Endothelial cell of umbilical vein (primary cell): Measurements from ENCODE around the gene RIPOR3. TPM values are rescaled to one million over a fixed set of nuclear protein-coding genes. Genes with fewer than 3 reads are reported as not detected.

Experiments
- BruUV-seq: library from RNA; stranded (reverse); fragments of 400-500 nt; replicated peaks from 2 replicates; lab custom pipeline; 2021; lab: Mats Ljungman, UMichigan
- CTCF ChIA-PET: fragments of 300-600, 350-600 bp; sonication (Branson Sonifier 250); formaldehyde crosslinking; loops from one replicate; lab custom pipeline; 2021; ENCODE audit warnings: antibody characterized with exemption, inconsistent platforms; lab: Charles Lee
- POLR2A ChIA-PET: fragments of 300-600, 350-600 bp; sonication (Branson Sonifier 250); formaldehyde crosslinking; loops from one replicate; lab custom pipeline; 2021; ENCODE audit warnings: antibody characterized with exemption, inconsistent platforms; lab: Charles Lee
- DNase-seq: peaks from one replicate; pipeline ENCODE4 v3.0.0-alpha.2; 2011; ENCODE audit warnings: low read depth, low spot score
- FAIRE-seq: peaks from 2 replicates; lab custom pipeline; 2011; peaks lifted over from hg19 to GRCh38; lab: Jason Lieb, UNC
- H2AFZ ChIP-seq: 2 replicates; pipeline ENCODE4 v1.6.0; 2012; ENCODE audit warnings: low read depth, low read length, control low read depth, inconsistent platforms
- H3K27ac ChIP-seq: 2 replicates; pipeline ENCODE4 v1.5.1; 2011; ENCODE audit warnings: low read depth, mild to moderate bottlenecking, control low read depth, low read length, moderate library complexity; ENCODE audit not compliant: insufficient read depth
- H3K27me3 ChIP-seq, 2 experiments: 2 replicates each; pipeline versions ENCODE4 v1.6.0 to v1.6.1; 2011; ENCODE audit warnings: low read length in 2 of 2, mixed read lengths in 1 of 2; ENCODE audit not compliant: control insufficient read depth in 2 of 2, insufficient read depth in 2 of 2
- H3K36me3 ChIP-seq, 2 experiments: 2 replicates in 1 of 2; 3 replicates in 1 of 2; pipeline ENCODE4 v1.5.1; 2011; ENCODE audit warnings: low read length in 2 of 2, mild to moderate bottlenecking in 1 of 2, moderate library complexity in 1 of 2; ENCODE audit not compliant: control insufficient read depth in 2 of 2, insufficient read depth in 2 of 2; ENCODE audit errors: extremely low read depth in 1 of 2
- H3K4me1 ChIP-seq: 3 replicates; pipeline ENCODE4 v1.5.1; 2011; ENCODE audit warnings: mild to moderate bottlenecking, low read length; ENCODE audit not compliant: control insufficient read depth, insufficient read depth; ENCODE audit errors: extremely low read depth
- H3K4me2 ChIP-seq: 2 replicates; pipeline ENCODE4 v1.6.1; 2011; ENCODE audit warnings: low read length, control low read depth, mixed read lengths; ENCODE audit not compliant: insufficient read depth
- H3K4me3 ChIP-seq, 3 experiments: fragments of 200-600 bp in 1 of 3; sonication (generic), shearing (Covaris generic) in 1 of 3; replicated peaks in 1 of 3; 2 replicates each; pipeline ENCODE4 v1.5.1; 2011 to 2016; ENCODE audit warnings: control low read depth in 3 of 3, low read length in 3 of 3, mild to moderate bottlenecking in 2 of 3, inconsistent platforms in 1 of 3, low read depth in 1 of 3, moderate library complexity in 1 of 3; ENCODE audit not compliant: insufficient read depth in 1 of 3
- H3K79me2 ChIP-seq: 2 replicates; pipeline ENCODE4 v1.6.0; 2012; ENCODE audit warnings: low read length, inconsistent platforms; ENCODE audit not compliant: control insufficient read depth, insufficient read depth
- H3K9ac ChIP-seq: replicated peaks from 2 replicates; pipeline ENCODE3; 2011; ENCODE audit warnings: low read length, control low read depth; ENCODE audit not compliant: insufficient read depth; ENCODE audit errors: extremely low read depth
- H3K9me1 ChIP-seq: replicated peaks from 3 replicates; pipeline ENCODE4 v1.6.0; 2011; ENCODE audit warnings: mild to moderate bottlenecking, low read length; ENCODE audit not compliant: control insufficient read depth, insufficient read depth; ENCODE audit errors: extremely low read depth
- H3K9me3 ChIP-seq: replicated peaks from 2 replicates; pipeline ENCODE4 v1.5.1; 2012; ENCODE audit warnings: low read length, inconsistent platforms; ENCODE audit not compliant: control insufficient read depth, insufficient read depth
- H4K20me1 ChIP-seq: replicated peaks from 2 replicates; pipeline ENCODE3; 2011; ENCODE audit warnings: mild to moderate bottlenecking, low read length; ENCODE audit not compliant: control insufficient read depth, insufficient read depth; ENCODE audit errors: extremely low read depth
- CTCF ChIP-seq, 2 donors: IDR thresholded peaks; 1 replicate in 1 of 2; 2 replicates in 1 of 2; pipeline ENCODE4 v1.5.1; 2011; ENCODE audit warnings: low read length in 2 of 2, mild to moderate bottlenecking in 2 of 2, moderate library complexity in 2 of 2, control low read depth in 1 of 2, inconsistent platforms in 1 of 2, low read depth in 1 of 2; ENCODE audit not compliant: insufficient read depth in 1 of 2; ENCODE audit errors: extremely low read depth in 1 of 2
- EZH2 ChIP-seq: IDR thresholded peaks from 2 replicates; pipeline ENCODE4 v1.6.1; 2012; ENCODE audit warnings: borderline replicate concordance, low read depth, mild to moderate bottlenecking, moderate library complexity, low read length, inconsistent platforms; ENCODE audit not compliant: severe bottlenecking
- FOS ChIP-seq: IDR thresholded peaks from 2 replicates; pipeline ENCODE4 v1.6.1; 2011; ENCODE audit warnings: mild to moderate bottlenecking, low read length, moderate library complexity, borderline replicate concordance; ENCODE audit not compliant: insufficient read depth
- GATA2 ChIP-seq: IDR thresholded peaks from 2 replicates; pipeline ENCODE4 v1.7.0; 2011; ENCODE audit warnings: low read depth, mild to moderate bottlenecking, moderate library complexity, mixed read lengths, low read length; ENCODE audit not compliant: insufficient read length, insufficient read depth
- JUN ChIP-seq: IDR thresholded peaks from 2 replicates; pipeline ENCODE4 v1.6.1; 2011; ENCODE audit warnings: borderline replicate concordance, low read depth; ENCODE audit not compliant: insufficient read length, insufficient read depth
- MAX ChIP-seq: IDR thresholded peaks from 2 replicates; pipeline ENCODE4 v1.6.1; 2011; ENCODE audit not compliant: insufficient read depth, insufficient read length
- MYC ChIP-seq: IDR thresholded peaks from one replicate; pipeline ENCODE4 v1.6.1; 2011; ENCODE audit warnings: mild to moderate bottlenecking, low read depth, low read length
- POLR2A ChIP-seq: IDR thresholded peaks from 2 replicates; pipeline ENCODE4 v1.6.1; 2012; ENCODE audit warnings: low read depth, mild to moderate bottlenecking, control low read depth, low read length
- POLR2AphosphoS5 ChIP-seq: IDR thresholded peaks from 2 replicates; pipeline ENCODE4 v1.6.1; 2012; ENCODE audit warnings: low read depth, mild to moderate bottlenecking, control low read depth, low read length, moderate library complexity; ENCODE audit not compliant: insufficient read depth
- dilution Hi-C: fragments of 300-500 bp; cut with MboI; formaldehyde crosslinking; loops from one replicate; pipeline ENCODE4 v1.15.0; 2019; ENCODE audit warnings: low sequenced_read_pairs; ENCODE audit not compliant: extremely low pct_ligation_motif_present
- intact Hi-C: fragments of 100-400 bp; cut with micrococcal nuclease; formaldehyde crosslinking; loops from one replicate; pipeline ENCODE4 v1.10.0; 2022
- polyA plus RNA-seq, 4 experiments: library from polyadenylated mRNA; depleted of rRNA in 3 of 4; stranded (reverse) in 3 of 4; unstranded in 1 of 4; fragments of >200 nt; gene quantifications; 2 replicates each; pipeline versions ENCODE4 v1.2.1 to v1.2.3, GENCODE V29; 2011 to 2012; ENCODE audit warnings: missing spikeins in 1 of 4
- total RNA-seq: library from RNA; stranded (reverse); gene quantifications from 2 replicates; pipeline ENCODE4 v1.2.3, GENCODE V29; 2021

RIPOR3 gene
- total and polyA plus RNA-seq, 2 donors (not counting 3 experiments of a cell fraction or from before 2014, with no cell fraction given), result not detected

GRCh38 chr20:50582092-50582491, 109.2 kb downstream of the RIPOR3 start:
- Histone ChIP-seq H3K36me3 (peaks cover 41 to 64% of the 10 kb centered on the region in 2 experiments), H4K20me1 (no peaks in the 10 kb centered on the region), H3K79me2 (peaks cover 10% of the 10 kb centered on the region), H3K9me3 (no peaks in the 10 kb centered on the region), H3K27ac (no peak overlapping the region), H3K27me3 (no peaks in the 10 kb centered on the region), H3K4me2 (no peak overlapping the region), H3K9ac (no peak overlapping the region), H3K4me3 (no peak overlapping the region), H3K4me1 (no peaks in the 10 kb centered on the region), H2AFZ (no peak overlapping the region), H3K9me1 (no peaks in the 10 kb centered on the region)
- TF ChIP-seq CTCF (IDR thresholded peaks at IDR 0.05; ENCODE audit: extremely low read depth in 1 of 2, insufficient read depth in 1 of 2, low read depth in 1 of 2, low read length in 2 of 2), result no peak
- no peak for TF ChIP-seq POLR2A
- TF ChIP-seq POLR2AphosphoS5, result no peak
- no peak for TF ChIP-seq FOS
- no peak for TF ChIP-seq MYC
- TF ChIP-seq JUN, result no peak
- no peak for TF ChIP-seq GATA2
- no peak for TF ChIP-seq EZH2
- no peak for TF ChIP-seq MAX
- CTCF ChIA-PET, result interaction anchor here (0.9 to 1.0 kb wide), 2 partner anchors 10 to 166 kb away, joined by 3 to 4 read pairs; no protein-coding TSS in a partner anchor
- DNase-seq (no peak), FAIRE-seq (no peak)
- dilution Hi-C loops, result no loop called here
- intact Hi-C loops, result loop anchor here (5.0 kb wide), 1 partner anchor 205 kb away; no protein-coding TSS in a partner anchor
- no TSS peak for BruUV-seq
- POLR2A ChIA-PET, result no interaction called here
